Osteoblast (primary cell): ENCODE results near the gene INSYN2B. TPM values are rescaled to one million over a fixed set of nuclear protein-coding genes. Genes with fewer than 3 reads are reported as not detected.
A peak's percentile ranks its signal among the peaks of the same experiment; 100 is the strongest.

Experiments used
- DNase-seq: peaks from one replicate; pipeline ENCODE4 v3.0.0; 2011; ENCODE audit warnings: low spot score, mixed read lengths; ENCODE audit not compliant: insufficient read length; ENCODE audit errors: missing footprints
- H2AFZ ChIP-seq: 2 replicates; pipeline ENCODE4 v1.6.0; 2011; ENCODE audit warnings: mild to moderate bottlenecking, low read length
- H3K27ac ChIP-seq: 2 replicates; pipeline ENCODE4 v1.5.1; 2011; ENCODE audit warnings: mild to moderate bottlenecking, low read depth, low read length, moderate library complexity
- H3K27me3 ChIP-seq: 2 replicates; pipeline ENCODE4 v1.6.0; 2012; ENCODE audit warnings: mild to moderate bottlenecking, control low read depth, inconsistent platforms, low read length, moderate library complexity; ENCODE audit not compliant: insufficient read depth
- H3K36me3 ChIP-seq: 2 replicates; pipeline ENCODE4 v1.5.1; 2011; ENCODE audit warnings: mild to moderate bottlenecking, low read length, control low read depth, moderate library complexity; ENCODE audit not compliant: insufficient read depth
- H3K4me1 ChIP-seq: 2 replicates; pipeline ENCODE4 v1.5.1; 2011; ENCODE audit warnings: mild to moderate bottlenecking, low read length, control low read depth, moderate library complexity; ENCODE audit not compliant: insufficient read depth
- H3K4me2 ChIP-seq: 2 replicates; pipeline ENCODE4 v1.6.0; 2011; ENCODE audit warnings: mild to moderate bottlenecking, low read length; ENCODE audit not compliant: insufficient read depth
- H3K4me3 ChIP-seq: fragments of 200-600 bp; sonication (generic); 3 replicates; pipeline ENCODE4 v1.5.1; 2012; ENCODE audit warnings: mild to moderate bottlenecking, low read length, inconsistent platforms; ENCODE audit not compliant: insufficient read depth
- H3K79me2 ChIP-seq: 2 replicates; pipeline ENCODE4 v1.6.0; 2012; ENCODE audit warnings: mild to moderate bottlenecking, low read length, control low read depth, inconsistent platforms; ENCODE audit not compliant: insufficient read depth
- H3K9me3 ChIP-seq: 2 replicates; pipeline ENCODE4 v1.5.1; 2011; ENCODE audit warnings: low read depth, low read length, control low read depth
- H4K20me1 ChIP-seq: 2 replicates; pipeline ENCODE4 v1.6.0; 2012; ENCODE audit warnings: mild to moderate bottlenecking, low read length, control low read depth; ENCODE audit not compliant: insufficient read depth
- total RNA-seq: library from RNA; depleted of rRNA; stranded (reverse); fragments of >200 nt; gene quantifications from 2 replicates; pipeline ENCODE4 v1.2.3, GENCODE V29; 2012
- TF ChIP-seq, protein P1 (sequence below): IDR thresholded peaks from 2 replicates; pipeline ENCODE4 v1.5.1; 2011; ENCODE audit warnings: mild to moderate bottlenecking, low read depth, low read length, moderate library complexity; ENCODE audit errors: extremely low read depth

The INSYN2B gene
- total RNA-seq, 1 donor: 2.2 TPM

DNA sequence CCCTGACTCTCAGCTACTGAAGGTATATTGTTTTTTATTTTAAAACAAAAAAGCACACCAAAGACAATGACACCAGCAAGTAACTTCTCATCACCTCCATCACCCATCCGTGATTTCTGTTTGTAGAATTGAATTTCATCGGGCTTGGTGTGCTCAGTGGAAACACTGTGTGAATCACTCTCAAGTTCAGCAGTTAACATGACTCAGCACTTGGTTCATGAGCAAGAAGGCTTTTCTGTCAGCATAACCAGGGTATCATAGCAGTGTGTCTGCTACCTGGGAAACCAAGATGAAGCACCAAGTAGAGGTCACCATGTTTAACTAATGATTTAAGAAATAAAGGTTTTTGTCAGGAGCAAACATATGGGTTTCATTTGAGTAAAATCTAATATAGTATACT is 123.7 kb downstream of the INSYN2B start:
- peak; percentile 54 for DNase-seq
- Histone ChIP-seq H3K9me3 (no peaks in the 10 kb centered on the region), H3K4me3 (no peak overlapping the region), H3K4me2 (no peak overlapping the region), H4K20me1 (no peaks in the 10 kb centered on the region), H3K4me1 (peaks cover 4% of the 10 kb centered on the region), H2AFZ (no peak overlapping the region), H3K27ac (peak overlapping the region; percentile 35), H3K36me3 (no peaks in the 10 kb centered on the region), H3K79me2 (no peaks in the 10 kb centered on the region), H3K27me3 (no peaks in the 10 kb centered on the region)
- TF ChIP-seq, protein P1, sequence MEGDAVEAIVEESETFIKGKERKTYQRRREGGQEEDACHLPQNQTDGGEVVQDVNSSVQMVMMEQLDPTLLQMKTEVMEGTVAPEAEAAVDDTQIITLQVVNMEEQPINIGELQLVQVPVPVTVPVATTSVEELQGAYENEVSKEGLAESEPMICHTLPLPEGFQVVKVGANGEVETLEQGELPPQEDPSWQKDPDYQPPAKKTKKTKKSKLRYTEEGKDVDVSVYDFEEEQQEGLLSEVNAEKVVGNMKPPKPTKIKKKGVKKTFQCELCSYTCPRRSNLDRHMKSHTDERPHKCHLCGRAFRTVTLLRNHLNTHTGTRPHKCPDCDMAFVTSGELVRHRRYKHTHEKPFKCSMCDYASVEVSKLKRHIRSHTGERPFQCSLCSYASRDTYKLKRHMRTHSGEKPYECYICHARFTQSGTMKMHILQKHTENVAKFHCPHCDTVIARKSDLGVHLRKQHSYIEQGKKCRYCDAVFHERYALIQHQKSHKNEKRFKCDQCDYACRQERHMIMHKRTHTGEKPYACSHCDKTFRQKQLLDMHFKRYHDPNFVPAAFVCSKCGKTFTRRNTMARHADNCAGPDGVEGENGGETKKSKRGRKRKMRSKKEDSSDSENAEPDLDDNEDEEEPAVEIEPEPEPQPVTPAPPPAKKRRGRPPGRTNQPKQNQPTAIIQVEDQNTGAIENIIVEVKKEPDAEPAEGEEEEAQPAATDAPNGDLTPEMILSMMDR: no peak

- no peak overlapping the region for H3K4me2 ChIP-seq
- no peaks in the 10 kb centered on the region for H3K4me1 ChIP-seq
- no peak overlapping the region for H3K4me3 ChIP-seq
- H4K20me1 ChIP-seq: no peaks in the 10 kb centered on the region
- H3K9me3 ChIP-seq: no peaks in the 10 kb centered on the region
- no peaks in the 10 kb centered on the region for H3K36me3 ChIP-seq
- H2AFZ ChIP-seq: no peak overlapping the region
- H3K27me3 ChIP-seq: no peaks in the 10 kb centered on the region
- no peaks in the 10 kb centered on the region for H3K79me2 ChIP-seq
- no peak overlapping the region for H3K27ac ChIP-seq
- no peak for DNase-seq
- TF ChIP-seq, protein P1: no peak
Observed at GRCh38 chr5:169851321-169851850, 128.9 kb downstream of the INSYN2B start.

DNA sequence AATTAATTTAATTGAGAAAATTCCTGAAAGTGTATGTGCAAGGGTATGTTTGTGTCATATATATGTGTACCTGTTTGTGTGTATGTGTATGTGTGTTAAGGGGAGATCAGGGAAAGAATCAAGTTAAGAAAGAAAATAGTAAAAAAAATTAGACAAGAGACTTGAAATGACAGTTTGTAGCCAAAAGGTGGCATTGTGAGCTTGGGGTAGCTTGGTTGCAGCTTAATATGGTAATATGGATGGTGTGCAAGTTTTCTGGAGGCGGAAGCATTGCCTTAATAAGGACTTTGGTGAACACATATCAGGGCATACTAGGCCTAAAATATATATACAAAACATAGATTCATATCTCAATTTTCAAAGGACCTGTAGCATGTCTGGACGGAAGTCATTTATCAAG is 129.9 kb downstream of the INSYN2B start:
- Histone ChIP-seq H3K27ac (no peak overlapping the region), H4K20me1 (no peaks in the 10 kb centered on the region), H3K4me1 (no peaks in the 10 kb centered on the region), H2AFZ (no peak overlapping the region), H3K9me3 (no peaks in the 10 kb centered on the region), H3K4me3 (no peak overlapping the region), H3K27me3 (no peaks in the 10 kb centered on the region), H3K79me2 (no peaks in the 10 kb centered on the region), H3K36me3 (no peaks in the 10 kb centered on the region), H3K4me2 (no peak overlapping the region)
- DNase-seq: no peak
- TF ChIP-seq, protein P1: peak; percentile 21

GRCh38 chr5:169848792-169849191 is 131.5 kb downstream of the INSYN2B start:
- Histone ChIP-seq H3K36me3 (no peaks in the 10 kb centered on the region), H3K27ac (no peak overlapping the region), H3K9me3 (no peaks in the 10 kb centered on the region), H3K4me3 (no peak overlapping the region), H2AFZ (no peak overlapping the region), H4K20me1 (no peaks in the 10 kb centered on the region), H3K79me2 (no peaks in the 10 kb centered on the region), H3K27me3 (no peaks in the 10 kb centered on the region), H3K4me1 (no peaks in the 10 kb centered on the region), H3K4me2 (no peak overlapping the region)
- TF ChIP-seq, protein P1: no peak
- no peak for DNase-seq
